Measurements from ENCODE around the gene ZNF253. TPM values are rescaled to one million over a fixed set of nuclear protein-coding genes. Genes with fewer than 3 reads are reported as not detected.

Gene ZNF253
- total and polyA plus RNA-seq, 10 of the 15 experiments (the other 5 are each of a cell fraction or from before 2014, with no cell fraction given), result 2.6 to 8.9 (median 5.2) TPM

DNA sequence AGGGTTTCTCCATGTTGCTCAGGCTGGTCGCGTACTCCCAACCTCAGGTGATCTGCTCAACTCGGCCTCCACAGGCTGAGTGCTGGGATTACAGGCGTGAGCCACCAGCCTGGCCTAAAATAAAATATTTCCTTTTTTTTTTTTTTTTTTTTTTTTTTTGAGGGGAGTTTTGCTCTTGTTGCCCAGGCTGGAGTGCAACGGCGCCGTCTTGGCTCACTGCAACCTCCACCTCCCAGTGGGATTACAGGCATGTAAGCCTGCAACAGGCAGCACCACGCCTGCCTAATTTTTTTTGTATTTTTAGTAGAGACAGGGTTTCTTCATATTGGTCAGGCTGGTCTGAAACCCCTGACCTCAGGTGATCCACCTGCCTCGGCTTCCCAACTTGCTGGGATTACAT lies 49.0 kb upstream of the ZNF253 start:
- SMC1A ChIA-PET (ENCODE audit: uncharacterized antibody, unreplicated experiment), result interaction anchor here (2.7 kb wide), 1 partner anchor 52 kb away, joined by 8 read pairs; no protein-coding TSS in a partner anchor
- Histone ChIP-seq H3K4me2 (ENCODE audit: control insufficient read depth, insufficient read depth) (no peak overlapping the region), H3K79me2 (ENCODE audit: control insufficient read depth, insufficient read depth, low read length) (peaks cover 14% of the 10 kb centered on the region), H3K36me3 (ENCODE audit: control insufficient read depth in 2 of 2, insufficient read depth in 2 of 2, low read length in 1 of 2) (0 out of 4 replicates have a peak, but pooled peaks cover 0 to 2% of the 10 kb centered on the region in 2 experiments), H3K27me3 (replicated peaks in 1 of 2; ENCODE audit: control insufficient read depth in 2 of 2, insufficient read depth in 2 of 2, low read length in 1 of 2) (no peaks in the 10 kb centered on the region), H4K20me1 (ENCODE audit: control insufficient read depth, insufficient read depth) (no peaks in the 10 kb centered on the region), H2AFZ (ENCODE audit: control insufficient read depth, low read depth, low read length) (no peak overlapping the region), H3K9me3 (replicated peaks; ENCODE audit: control insufficient read depth, insufficient read depth, low read length) (peaks cover 27% of the 10 kb centered on the region; the same call in 2 of the 3 replicates), H3K27ac (ENCODE audit: control insufficient read depth, insufficient read depth) (no peak overlapping the region), H3K4me1 (ENCODE audit: control insufficient read depth, insufficient read depth, low read length) (no peaks in the 10 kb centered on the region), H3K9ac (ENCODE audit: control insufficient read depth, insufficient read depth, low read length) (no peak overlapping the region), H3K4me3 (no peak overlapping the region)
- RAD21 ChIA-PET (ENCODE audit: unreplicated experiment), result no interaction called here
- BruUV-seq (replicated peaks), result no TSS peak
- ATAC-seq, result no peak
- CTCF ChIA-PET, result no interaction called here
- POLR2A ChIA-PET, result no interaction called here
- in situ Hi-C loops (cut with MboI), result no loop called here
- intact Hi-C loops (cut with micrococcal nuclease; ENCODE audit: unreplicated experiment), result no loop called here
- no peak for DNase-seq (ENCODE audit: low read depth, low spot score)
- no peak for TF ChIP-seq SREBF1 (IDR thresholded peaks at IDR 0.05; ENCODE audit: low read length)
- no peak for TF ChIP-seq DPF2 (IDR thresholded peaks at IDR 0.05)
- TF ChIP-seq MYB (IDR thresholded peaks at IDR 0.05; ENCODE audit: borderline replicate concordance, low read depth, low read length), result no peak
- TF ChIP-seq MAX (IDR thresholded peaks at IDR 0.05; ENCODE audit: low read depth, low read length), result no peak
- FAIRE-seq, result no peak
- 96% methylated on average over 9 of the region's 9 CpGs for WGBS (ENCODE audit: insufficient coverage, insufficient replicate concordance, low lambda C conversion rate, missing lambda C conversion rate)

DNA sequence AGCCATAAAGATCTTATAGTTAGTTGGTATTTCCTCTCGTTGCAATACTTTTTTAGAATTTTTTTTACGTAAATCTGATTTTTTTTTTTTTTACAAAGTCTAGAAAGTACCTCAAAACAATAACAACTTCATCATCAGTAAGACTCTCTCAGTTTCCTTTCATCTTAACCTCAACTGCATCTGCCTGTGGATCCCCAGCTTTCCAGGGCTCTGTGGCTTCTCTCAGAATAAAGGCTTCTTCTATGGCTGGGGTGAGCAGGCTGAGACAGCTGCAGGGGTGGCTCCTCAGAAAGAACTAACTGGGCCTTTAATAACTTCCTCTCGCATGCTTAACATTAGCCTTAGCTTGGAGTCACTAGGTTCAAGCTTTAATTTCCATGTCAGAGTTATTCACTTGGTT lies 48.3 kb upstream of the ZNF253 start:
- 38% methylated on average over 3 of the region's 3 CpGs for WGBS (ENCODE audit: insufficient coverage, insufficient replicate concordance, low lambda C conversion rate, missing lambda C conversion rate)
- FAIRE-seq, result no peak
- no peak overlapping the region for H3K4me3 ChIP-seq
- H4K20me1 ChIP-seq (ENCODE audit: control insufficient read depth, insufficient read depth), result no peaks in the 10 kb centered on the region
- ChIA-PET POLR2A (no interaction called here), CTCF (no interaction called here), SMC1A (ENCODE audit: uncharacterized antibody, unreplicated experiment) (no interaction called here), RAD21 (ENCODE audit: unreplicated experiment) (no interaction called here)
- BruUV-seq (replicated peaks), result no TSS peak
- in situ Hi-C loops (cut with MboI), result no loop called here
- no peak for TF ChIP-seq POLR2A (IDR thresholded peaks at IDR 0.05; ENCODE audit: low read depth, low read length)
- 0 out of 4 replicates have a peak, but pooled peaks of 1 of the 2 experiments have one; percentile 10 for TF ChIP-seq IKZF2 (IDR thresholded peaks at IDR 0.05)
- peak; percentile 67; the same call in 1 of the 2 replicates for TF ChIP-seq RUNX3 (IDR thresholded peaks at IDR 0.05; ENCODE audit: low read length)
- no peak for TF ChIP-seq POLR2AphosphoS5 (IDR thresholded peaks at IDR 0.05; ENCODE audit: low read length)
- TF ChIP-seq EGR1 (IDR thresholded peaks at IDR 0.05; ENCODE audit: borderline replicate concordance in 1 of 2, low read depth in 2 of 2, low read length in 2 of 2), result no peak
- intact Hi-C loops (cut with micrococcal nuclease; ENCODE audit: unreplicated experiment), result no loop called here
- no peak for ATAC-seq
- peaks cover 24% of the 10 kb centered on the region; the same call in 2 of the 3 replicates for H3K9me3 ChIP-seq (replicated peaks; ENCODE audit: control insufficient read depth, insufficient read depth, low read length)
- no peaks in the 10 kb centered on the region for H3K4me1 ChIP-seq (ENCODE audit: control insufficient read depth, insufficient read depth, low read length)
- no peak overlapping the region for H2AFZ ChIP-seq (ENCODE audit: control insufficient read depth, low read depth, low read length)
- no peak overlapping the region for H3K4me2 ChIP-seq (ENCODE audit: control insufficient read depth, insufficient read depth)
- H3K9ac ChIP-seq (ENCODE audit: control insufficient read depth, insufficient read depth, low read length), result no peak overlapping the region
- no peaks in the 10 kb centered on the region for H3K27me3 ChIP-seq (replicated peaks in 1 of 2; ENCODE audit: control insufficient read depth in 2 of 2, insufficient read depth in 2 of 2, low read length in 1 of 2)
- DNase-seq (ENCODE audit: low read depth, low spot score), result no peak
- H3K27ac ChIP-seq (ENCODE audit: control insufficient read depth, insufficient read depth), result no peak overlapping the region
- peaks cover 14% of the 10 kb centered on the region for H3K79me2 ChIP-seq (ENCODE audit: control insufficient read depth, insufficient read depth, low read length)
- H3K36me3 ChIP-seq (ENCODE audit: control insufficient read depth in 2 of 2, insufficient read depth in 2 of 2, low read length in 1 of 2), result 0 out of 4 replicates have a peak, but pooled peaks cover 0 to 2% of the 10 kb centered on the region in 2 experiments
